Adipose tissue (tissue), 3 donors: ENCODE data around the gene TBX2. TPM values are rescaled to one million over a fixed set of nuclear protein-coding genes. Genes with fewer than 3 reads are reported as not detected.

Experiments
- H3K27ac ChIP-seq: one replicate; pipeline ENCODE4 v1.5.1; 2013; ENCODE audit warnings: low read depth, low read length
- WGBS, 3 donors: extraction: QIAGEN DNeasy Blood & Tissue Kit; methylation state at CpG; one replicate each; pipeline ENCODE4 v1.1.7; 2013; 5-methylcytosine and 5-hydroxymethylcytosine counted together
- polyA plus RNA-seq, 3 donors: library from polyadenylated mRNA; stranded (reverse); fragments of 200-250 nt; gene quantifications; one replicate each; pipeline ENCODE4 v1.2.3, GENCODE V29; 2013
- donor health status: healthy with polysubstance abuse.
- donor health status: Bipolar disorder and iron deficiency.
- donor health status: healthy.

TBX2 gene
- polyA plus RNA-seq, 3 donors, result 2.1 to 24.0 (median 11.3) TPM

DNA sequence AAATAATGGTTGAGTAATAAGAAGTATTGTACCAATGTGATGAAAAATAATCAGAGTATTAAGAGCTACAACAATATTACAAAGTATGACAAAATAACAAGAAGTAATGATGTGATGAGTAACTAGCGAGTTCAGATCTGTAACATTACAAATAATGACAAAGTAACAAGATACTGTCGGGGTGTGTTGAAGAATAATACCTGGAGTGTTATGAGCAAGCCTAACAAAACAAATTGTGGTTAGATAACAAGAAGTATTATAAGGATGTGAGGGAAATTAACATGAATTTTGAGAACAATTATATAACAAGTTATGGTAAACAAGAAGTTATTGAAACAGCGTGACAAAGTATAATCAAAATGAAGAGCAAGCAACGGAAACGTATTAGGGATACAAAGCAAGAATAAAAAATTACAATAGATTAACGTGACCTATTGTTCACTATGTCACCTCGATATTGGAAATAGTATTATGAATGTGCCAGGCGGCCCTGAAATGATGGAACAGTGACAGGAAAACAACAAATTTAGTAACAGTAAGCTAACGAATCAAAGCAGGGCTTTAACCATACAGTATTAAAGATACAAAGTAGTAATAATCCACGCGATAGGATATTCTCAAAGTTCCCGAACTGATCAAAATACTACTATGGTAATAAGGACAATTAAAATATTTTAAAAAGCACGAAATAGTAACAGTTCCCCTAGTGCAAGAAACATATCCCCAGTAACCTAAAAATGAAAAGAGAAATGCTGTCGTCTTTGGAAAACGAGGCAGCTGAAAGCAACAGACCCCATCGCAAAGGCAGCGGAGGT lies 54.1 kb downstream of the TBX2 start:
- WGBS, 3 donors, result 23 to 24% (median 23%) methylated on average over 17 of the region's 17 CpGs

DNA sequence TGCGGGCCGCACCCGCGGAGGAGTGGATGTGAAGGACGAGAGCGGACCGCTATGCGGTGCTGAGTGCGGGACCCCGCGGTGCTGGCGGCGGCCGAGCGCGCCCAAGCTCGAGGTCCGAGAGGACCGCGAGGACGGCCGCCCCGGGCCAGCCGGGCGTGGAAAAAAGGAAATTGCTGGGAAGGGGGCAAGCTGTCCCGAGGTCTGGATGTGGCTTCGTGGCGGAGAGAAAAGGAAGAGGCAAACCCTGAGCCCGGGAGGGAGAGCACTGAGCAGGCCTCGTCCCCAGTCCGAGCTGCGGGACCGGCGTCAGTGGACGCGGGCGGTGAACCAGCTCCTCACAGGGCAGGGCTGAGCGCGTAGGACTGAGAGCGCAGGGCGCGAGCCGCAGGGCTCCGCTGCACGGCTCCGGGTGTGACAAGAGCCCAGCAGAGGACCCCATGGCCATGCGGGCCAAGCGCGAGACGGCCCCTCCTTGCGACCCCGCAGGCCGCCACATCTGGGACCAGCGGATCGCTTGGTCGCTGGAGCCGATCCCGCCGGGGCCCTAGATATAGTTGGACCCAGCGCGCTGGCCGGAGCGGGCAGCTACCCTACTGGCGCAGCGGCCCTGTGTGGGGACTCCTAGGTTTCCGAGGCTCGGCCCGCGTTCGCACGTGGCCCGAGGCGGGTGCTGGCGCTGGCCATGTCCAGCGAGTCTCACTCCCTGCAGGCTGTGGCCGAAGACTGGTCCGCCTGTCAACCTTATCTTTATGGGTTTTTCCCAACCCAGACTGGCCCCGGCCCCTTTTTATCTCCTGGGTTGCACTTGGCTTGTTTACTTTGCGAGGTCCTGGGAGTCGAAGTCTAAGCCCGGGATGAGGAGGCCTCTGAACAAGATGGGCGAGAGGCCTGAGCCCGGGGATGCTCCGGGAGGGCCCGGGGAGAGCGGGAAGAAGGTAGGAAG lies 55.0 kb downstream of the TBX2 start:
- no peak overlapping the region for H3K27ac ChIP-seq
- 8 to 14% (median 13%) methylated on average over 85 to 86 of the region's 86 CpGs for whole genome bisulfite sequencing, 3 donors

More for the DNA sequence above, 54.1 kb downstream of the TBX2 start:
- H3K27ac ChIP-seq, result no peak overlapping the region

DNA sequence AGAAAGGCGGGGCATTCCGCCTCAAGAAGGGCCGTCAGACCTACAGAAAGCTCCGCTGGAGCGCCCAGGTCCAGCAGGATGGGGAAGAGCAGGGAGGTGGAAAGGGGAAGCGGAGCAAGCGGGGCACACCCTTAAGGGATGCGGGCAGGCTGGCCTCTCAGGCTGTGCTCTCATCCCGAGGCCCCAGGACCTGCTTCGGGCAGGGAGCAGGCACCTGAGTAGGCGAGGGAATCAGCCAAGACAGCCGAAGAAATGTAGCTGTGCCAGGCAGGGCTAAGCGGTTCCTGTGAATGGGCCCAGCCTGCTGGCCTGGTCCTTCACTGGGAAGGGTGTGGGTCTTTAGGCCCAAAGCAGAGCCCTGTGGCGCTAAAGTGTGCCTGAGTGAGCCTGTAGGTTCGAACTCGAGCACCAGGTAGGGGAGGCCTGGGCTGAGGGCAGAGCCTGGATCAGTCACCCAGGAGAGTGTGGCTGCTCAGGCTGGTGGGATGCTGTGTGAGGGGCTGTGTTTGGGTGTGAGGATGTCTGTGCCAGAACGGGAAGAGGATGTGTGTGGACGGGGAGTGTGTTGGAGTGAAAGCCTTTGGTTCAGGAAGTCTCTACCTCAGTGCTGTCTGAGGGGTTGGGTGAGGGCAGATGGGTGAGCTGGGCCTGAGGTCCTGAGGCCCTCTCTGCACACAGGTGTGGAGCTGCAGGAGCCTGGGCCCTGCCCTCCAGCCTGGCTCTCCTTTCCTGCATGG lies 55.8 kb downstream of the TBX2 start:
- no peak overlapping the region for H3K27ac ChIP-seq
- WGBS, 3 donors, result 47 to 66% (median 54%) methylated on average over 18 of the region's 18 CpGs

DNA sequence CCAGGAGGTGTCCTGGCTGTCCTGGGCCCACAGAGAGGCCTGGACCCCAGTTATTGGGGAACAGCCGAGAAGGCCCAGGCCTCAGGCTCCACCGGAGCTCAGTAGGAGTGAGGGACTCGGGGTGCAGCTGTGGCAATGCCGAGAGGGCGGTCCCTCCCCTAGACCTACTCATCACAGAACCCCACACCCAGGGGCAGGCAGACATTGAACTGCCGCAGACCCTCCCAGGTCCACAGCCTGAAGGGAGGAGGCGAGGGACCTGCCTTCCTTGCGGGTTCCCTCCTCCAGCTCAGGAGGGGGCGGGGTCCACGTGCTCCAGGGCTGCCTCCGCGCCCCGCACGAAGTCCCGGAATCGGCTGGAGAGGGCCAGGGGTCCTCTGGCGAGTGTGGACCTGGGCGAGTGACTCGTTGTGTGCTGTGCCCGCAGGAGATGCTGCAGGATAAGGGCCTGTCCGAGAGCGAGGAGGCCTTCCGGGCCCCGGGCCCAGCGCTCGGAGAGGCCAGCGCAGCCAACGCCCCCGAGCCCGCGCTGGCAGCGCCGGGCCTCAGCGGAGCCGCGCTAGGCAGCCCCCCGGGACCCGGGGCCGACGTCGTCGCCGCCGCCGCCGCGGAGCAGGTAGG lies 56.5 kb downstream of the TBX2 start:
- 17 to 22% (median 17%) methylated on average over 43 to 47 of the region's 47 CpGs for WGBS, 3 donors
- no peak overlapping the region for H3K27ac ChIP-seq

DNA sequence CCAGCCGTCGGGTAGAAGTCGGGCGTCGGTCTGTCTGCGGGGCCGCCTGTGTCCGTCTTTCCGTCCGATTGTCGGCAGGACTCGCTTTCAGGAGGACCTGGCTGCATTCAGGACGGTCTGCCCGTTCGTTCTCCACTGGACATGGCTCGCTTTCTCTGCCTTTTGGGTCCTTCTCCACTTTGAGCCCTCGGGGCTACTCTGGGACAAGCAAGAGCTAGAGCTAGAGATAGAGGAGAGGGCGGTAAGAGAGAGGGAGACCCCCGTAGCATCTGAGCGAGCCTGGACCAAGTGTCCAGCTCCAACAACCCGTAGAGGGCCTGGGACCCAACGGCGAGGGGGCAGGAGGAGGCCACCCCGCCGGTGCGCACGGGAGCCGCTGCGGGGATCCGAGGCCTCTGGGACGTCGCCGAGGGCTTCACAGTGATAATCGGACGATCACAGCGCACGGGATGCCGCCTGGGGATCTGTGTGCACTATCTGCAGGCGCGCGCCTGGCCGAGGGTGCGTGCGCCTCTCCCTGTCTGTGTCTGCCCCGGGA lies 57.1 kb downstream of the TBX2 start:
- 5 to 9% (median 8%) methylated on average over 42 to 45 of the region's 45 CpGs for WGBS, 3 donors
- no peak overlapping the region for H3K27ac ChIP-seq

DNA sequence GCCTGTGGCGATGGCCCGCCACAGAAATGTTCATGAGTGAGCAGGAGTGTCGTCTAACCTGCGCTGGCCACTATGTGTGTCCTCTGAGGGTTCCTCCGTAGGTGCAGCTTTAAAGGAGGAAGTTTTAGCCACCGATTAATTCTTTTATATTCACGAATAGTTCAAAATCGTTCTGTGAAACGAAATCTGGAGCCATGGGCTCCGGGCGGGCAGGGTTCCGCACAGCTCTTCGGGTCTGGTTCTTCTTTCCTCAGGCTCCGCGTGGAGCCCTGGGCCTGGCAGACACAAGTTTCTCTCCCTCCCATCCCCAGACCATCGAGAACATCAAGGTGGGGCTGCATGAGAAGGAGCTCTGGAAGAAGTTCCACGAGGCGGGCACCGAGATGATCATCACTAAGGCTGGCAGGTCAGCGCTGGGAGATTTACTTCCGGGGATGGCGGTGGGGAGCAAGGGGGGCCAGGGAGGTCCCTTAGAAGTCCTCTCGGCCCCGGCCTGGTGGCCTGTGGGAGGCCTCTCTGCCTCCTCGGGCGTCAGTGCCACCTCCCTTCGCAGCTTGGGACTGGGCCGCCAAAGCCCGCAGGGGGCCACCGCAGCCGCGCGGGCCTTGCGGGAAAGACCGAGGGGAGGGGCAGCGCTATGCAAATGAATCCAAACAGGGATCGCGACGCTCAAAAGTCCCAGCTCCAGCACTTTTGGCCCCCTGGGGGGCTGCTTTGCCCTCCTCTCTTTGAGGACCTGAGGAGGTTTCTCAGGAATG lies 57.8 kb downstream of the TBX2 start:
- 4 to 6% (median 4%) methylated on average over 39 of the region's 39 CpGs for WGBS, 3 donors

DNA sequence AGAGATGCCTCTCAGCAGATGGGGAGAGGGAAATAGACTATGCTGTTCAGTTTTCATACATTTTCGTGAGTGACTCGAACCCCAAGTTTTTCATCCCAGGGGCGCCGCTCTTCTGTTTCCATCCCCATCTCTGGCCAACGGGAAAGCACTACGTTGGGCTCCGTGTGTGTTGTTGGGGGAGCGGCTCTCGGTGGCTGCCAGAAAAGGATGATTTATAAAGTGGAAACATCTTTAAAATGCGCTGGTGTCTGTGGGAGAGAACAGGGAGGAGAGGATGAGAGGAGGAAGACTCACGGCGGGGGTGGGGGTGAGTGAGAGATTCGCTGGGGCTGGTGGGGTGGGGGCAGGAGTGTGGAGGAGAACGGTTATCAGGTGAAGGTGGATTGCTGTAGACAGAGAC lies 58.4 kb downstream of the TBX2 start:
- WGBS, 3 donors, result 10 to 11% (median 11%) methylated on average over 13 to 14 of the region's 14 CpGs
- no peak overlapping the region for H3K27ac ChIP-seq

More for the DNA sequence above, 57.8 kb downstream of the TBX2 start:
- no peak overlapping the region for H3K27ac ChIP-seq

DNA sequence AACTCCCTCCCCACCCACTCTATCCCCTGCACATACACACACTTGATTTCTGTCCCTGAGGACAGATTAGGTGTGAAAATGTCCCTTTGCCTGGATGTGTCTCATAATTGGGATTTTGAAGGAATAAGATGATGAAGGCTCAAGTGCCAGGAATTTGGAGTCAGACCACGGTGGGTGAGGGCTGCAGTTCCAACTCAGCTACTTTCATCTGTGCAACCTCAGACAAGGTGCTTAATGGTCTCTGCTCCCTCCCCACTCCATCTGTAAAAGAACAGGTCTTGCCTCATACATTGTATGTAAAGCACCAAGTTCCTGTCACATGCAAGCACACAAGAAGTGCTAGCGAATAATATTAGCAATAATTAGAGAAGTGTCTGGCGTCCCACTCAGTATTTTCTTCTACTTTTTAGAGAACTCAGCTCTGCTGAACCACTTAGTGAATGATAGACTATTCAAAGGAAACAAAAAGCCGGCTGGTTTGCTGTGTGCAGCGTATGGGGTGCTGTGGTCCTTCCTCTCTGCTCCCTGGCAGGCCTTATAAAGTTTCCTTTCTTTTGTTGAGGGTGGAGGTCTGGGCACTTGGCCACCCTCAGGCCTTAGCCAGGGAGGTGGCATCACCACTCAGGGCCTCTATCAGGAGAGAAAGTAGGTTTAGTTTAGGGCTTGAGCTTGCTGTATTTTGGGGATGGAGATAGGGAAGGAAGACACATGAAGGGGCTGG lies 58.9 kb downstream of the TBX2 start:
- no peak overlapping the region for H3K27ac ChIP-seq

More for the DNA sequence above, 58.9 kb downstream of the TBX2 start:
- WGBS, 3 donors, result 26 to 57% (median 46%) methylated on average over 5 of the region's 5 CpGs

Other genes starting within 250 kb of the TBX2 start
- under 1 TPM in 2 of 3 donors, not detected in 1; 0.06 TPM for gene TBX4, start 52.6 kb downstream of the TBX2 start, polyA plus RNA-seq
- gene NACA2, start 191.4 kb downstream of the TBX2 start, polyA plus RNA-seq, result under 1 TPM in 2 of 3 donors, not detected in 1; 0.13 to 0.15 TPM